Prostate gland (tissue), 2 donors: ENCODE results near the gene TM2D1. TPM values are rescaled to one million over a fixed set of nuclear protein-coding genes. Genes with fewer than 3 reads are reported as not detected.
"Not testable (repeated sequence)": the region's sequence is repeated elsewhere in the genome, so short reads cannot be mapped to it uniquely, and the experiment has no call there.

ENCODE experiments used
- DNase-seq: peaks from one replicate; pipeline ENCODE4 v3.0.0-alpha.2; 2019; ENCODE audit warnings: low spot score
- H3K27ac ChIP-seq, 2 donors: fragments of 200-600 bp; sonication (generic); 2 replicates each; pipeline ENCODE4 v1.5.1; 2017 to 2019
- H3K27me3 ChIP-seq: fragments of 200-600 bp; sonication (generic); replicated peaks from 2 replicates; pipeline ENCODE4 v1.5.1; 2019; ENCODE audit not compliant: insufficient read depth
- H3K36me3 ChIP-seq, 2 donors: fragments of 200-600 bp; sonication (generic); 1 replicate in 1 of 2; 2 replicates in 1 of 2; pipeline versions ENCODE4 v1.5.1 to v1.8.1; 2017 to 2019
- H3K4me1 ChIP-seq: fragments of 200-600 bp; sonication (generic); replicated peaks from 2 replicates; pipeline ENCODE4 v1.5.1; 2019
- H3K4me3 ChIP-seq, 2 donors: fragments of 200-600 bp; sonication (generic); 2 replicates each; pipeline ENCODE4 v1.5.1; 2017 to 2019
- H3K9me3 ChIP-seq: fragments of 200-600 bp; sonication (generic); 2 replicates; pipeline ENCODE4 v1.5.1; 2017
- CTCF ChIP-seq, 4 experiments: fragments of 200-600 bp in 2 of 4; fragments of 450-650 bp in 2 of 4; sonication (generic) in 2 of 4; IDR thresholded peaks; 1 replicate in 3 of 4; 2 replicates in 1 of 4; pipeline ENCODE4 v1.5.1; 2016 to 2019; ENCODE audit warnings: antibody characterized with exemption in 4 of 4, mild to moderate bottlenecking in 2 of 4, moderate library complexity in 2 of 4
- POLR2A ChIP-seq: fragments of 450-650 bp; IDR thresholded peaks from one replicate; pipeline ENCODE4 v1.6.1; 2016; ENCODE audit warnings: antibody characterized with exemption, mild to moderate bottlenecking
- POLR2AphosphoS5 ChIP-seq: sonication (generic); formaldehyde crosslinking; IDR thresholded peaks from one replicate; pipeline ENCODE4 v1.6.1; 2017; ENCODE audit warnings: antibody characterized with exemption
- WGBS: methylation state at CpG from one replicate; pipeline ENCODE4 v1.1.5; 2018; 5-methylcytosine and 5-hydroxymethylcytosine counted together
- intact Hi-C: fragments of 100-400 bp; cut with DNase I; formaldehyde crosslinking; loops from one replicate; pipeline ENCODE4 v1.14.2; 2022
- total RNA-seq, 2 donors: library from RNA; depleted of rRNA; stranded (reverse); fragments of >200 nt; gene quantifications; one replicate each; pipeline ENCODE4 v1.1.0, GENCODE V29; 2016

TM2D1 gene
- total RNA-seq, 2 donors from 2014 or later = 59.6 to 86.9 TPM

- no peaks in the 10 kb centered on the region for H3K27me3 ChIP-seq
- H3K9me3 ChIP-seq = no peaks in the 10 kb centered on the region
- WGBS = 20% methylated on average over 3 of the region's 3 CpGs
- DNase-seq = peak; percentile 13
- intact Hi-C loops = no loop called here
- TF ChIP-seq POLR2A (no peak), CTCF (IDR thresholded peaks at IDR 0.05) (no peak), POLR2AphosphoS5 (no peak)
- no peak overlapping the region for H3K4me3 ChIP-seq
- peak overlapping the region; percentile 17 to 46 for H3K27ac ChIP-seq
- no peaks in the 10 kb centered on the region for H3K4me1 ChIP-seq
- no peaks in the 10 kb centered on the region for H3K36me3 ChIP-seq
Measured at GRCh38 chr1:61692155-61692800, 32.7 kb downstream of the TM2D1 start.

- no peak for DNase-seq
- Histone ChIP-seq H3K27ac (no peak overlapping the region), H3K4me3 (no peak overlapping the region), H3K36me3 (no peaks in the 10 kb centered on the region), H3K4me1 (no peaks in the 10 kb centered on the region), H3K27me3 (no peaks in the 10 kb centered on the region), H3K9me3 (no peaks in the 10 kb centered on the region)
- no peak for TF ChIP-seq POLR2AphosphoS5
- TF ChIP-seq POLR2A = no peak
- no peak for TF ChIP-seq CTCF (IDR thresholded peaks at IDR 0.05)
- intact Hi-C loops = no loop called here
- WGBS = 94% methylated on average over 1 of the region's 1 CpG
Measured at GRCh38 chr1:61687901-61688300, 37.0 kb downstream of the TM2D1 start.

- Histone ChIP-seq H3K36me3 (no peaks in the 10 kb centered on the region), H3K9me3 (no peaks in the 10 kb centered on the region), H3K27ac (no peak overlapping the region), H3K4me1 (no peaks in the 10 kb centered on the region), H3K27me3 (no peaks in the 10 kb centered on the region), H3K4me3 (no peak overlapping the region)
- TF ChIP-seq POLR2A (no peak), POLR2AphosphoS5 (no peak), CTCF (IDR thresholded peaks at IDR 0.05) (no peak)
- WGBS = 72% methylated on average over 3 of the region's 3 CpGs
- DNase-seq = no peak
- intact Hi-C loops = no loop called here
Measured at GRCh38 chr1:61682891-61683290, 42.0 kb downstream of the TM2D1 start.

GRCh38 chr1:61680500-61680899 is 44.4 kb downstream of the TM2D1 start:
- Histone ChIP-seq H3K36me3 (no peaks in the 10 kb centered on the region), H3K4me3 (no peak overlapping the region), H3K4me1 (no peaks in the 10 kb centered on the region), H3K9me3 (no peaks in the 10 kb centered on the region), H3K27ac (no peak overlapping the region), H3K27me3 (no peaks in the 10 kb centered on the region)
- DNase-seq = no peak
- TF ChIP-seq CTCF (IDR thresholded peaks at IDR 0.05) (no peak), POLR2AphosphoS5 (no peak), POLR2A (no peak)
- 59% methylated on average over 2 of the region's 2 CpGs for WGBS
- intact Hi-C loops = no loop called here

GRCh38 chr1:61676881-61677280 is 48.1 kb downstream of the TM2D1 start:
- H3K4me1 ChIP-seq, H3K27me3 ChIP-seq, H3K27ac ChIP-seq, DNase-seq, H3K9me3 ChIP-seq, H3K36me3 ChIP-seq, H3K4me3 ChIP-seq, intact Hi-C loops: not testable (repeated sequence)
- 94% methylated on average over 2 of the region's 2 CpGs for WGBS
